Stimulated activated CD8-positive, alpha-beta memory T cell treated with anti-CD3 and anti-CD28 coated beads, Interleukin-12 subunit alpha, Interleukin-12 subunit beta, amount 100 ng/mL, for 24 hours (primary cell): ENCODE results near the gene SELENOK.

Experiments
- DNase-seq: peaks from one replicate; pipeline ENCODE4 v3.0.0-alpha.2; 2020; ENCODE audit errors: extremely low read depth

Gene SELENOK

DNA sequence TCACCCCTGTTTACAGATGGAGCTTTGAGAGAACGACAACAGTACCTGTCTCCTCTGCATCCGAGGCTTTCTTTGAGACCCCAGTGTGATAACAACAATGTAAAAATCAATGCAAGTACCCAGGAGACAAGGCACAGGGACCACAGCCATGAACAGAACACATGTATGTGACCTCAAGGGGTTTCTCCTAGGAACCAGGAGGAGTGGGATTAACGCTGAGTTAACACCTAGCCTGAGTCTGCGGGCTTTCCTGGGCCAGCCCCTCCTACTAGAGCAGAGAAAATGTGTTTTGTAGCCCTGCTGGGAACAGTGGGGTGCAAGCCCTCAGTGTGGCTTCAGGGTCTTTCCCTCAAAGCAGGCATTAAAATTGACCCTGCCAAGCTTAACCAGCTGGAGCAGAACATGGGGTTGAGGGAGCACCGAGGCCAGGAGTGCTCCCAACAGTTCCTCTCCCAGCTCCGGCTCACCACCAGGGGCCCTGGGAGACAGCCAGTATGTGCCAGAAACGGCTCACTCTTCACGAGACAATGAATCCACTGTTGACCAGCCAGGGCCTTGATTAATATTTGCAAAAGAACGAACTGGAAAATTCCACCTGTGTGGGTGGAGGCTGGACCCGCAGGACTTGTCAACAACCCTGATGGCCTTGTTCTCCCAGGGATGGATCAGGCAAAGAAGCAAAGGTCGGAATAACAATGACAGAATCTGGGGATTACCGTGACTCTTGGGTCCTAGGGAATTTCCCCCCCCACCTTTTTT is 49.0 kb downstream of the SELENOK start:
- DNase-seq = no peak

- no peak for DNase-seq
These were observed 50.4 kb downstream of the SELENOK start for GRCh38 chr3:53841296-53841695.

DNA sequence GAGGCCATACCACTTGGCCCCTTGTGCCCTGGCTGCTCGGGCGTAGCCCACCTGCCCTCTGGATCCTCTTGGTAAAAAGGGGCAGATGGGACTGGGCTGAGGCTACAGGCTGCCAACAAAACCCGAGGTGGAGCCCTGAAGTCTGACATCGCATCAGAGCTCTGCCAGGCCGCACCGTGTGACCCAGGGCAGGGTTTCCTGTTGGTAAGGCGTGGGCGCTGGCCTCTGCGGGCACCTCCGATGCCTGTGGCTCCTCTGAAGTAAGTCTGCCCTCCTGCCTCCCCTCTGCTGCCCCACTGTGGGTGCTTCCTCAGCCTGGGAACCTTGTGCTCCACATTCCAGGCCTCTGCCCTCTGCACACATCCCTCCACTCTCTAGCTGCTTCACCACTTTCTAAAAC is 54.3 kb downstream of the SELENOK start:
- no peak for DNase-seq

DNA sequence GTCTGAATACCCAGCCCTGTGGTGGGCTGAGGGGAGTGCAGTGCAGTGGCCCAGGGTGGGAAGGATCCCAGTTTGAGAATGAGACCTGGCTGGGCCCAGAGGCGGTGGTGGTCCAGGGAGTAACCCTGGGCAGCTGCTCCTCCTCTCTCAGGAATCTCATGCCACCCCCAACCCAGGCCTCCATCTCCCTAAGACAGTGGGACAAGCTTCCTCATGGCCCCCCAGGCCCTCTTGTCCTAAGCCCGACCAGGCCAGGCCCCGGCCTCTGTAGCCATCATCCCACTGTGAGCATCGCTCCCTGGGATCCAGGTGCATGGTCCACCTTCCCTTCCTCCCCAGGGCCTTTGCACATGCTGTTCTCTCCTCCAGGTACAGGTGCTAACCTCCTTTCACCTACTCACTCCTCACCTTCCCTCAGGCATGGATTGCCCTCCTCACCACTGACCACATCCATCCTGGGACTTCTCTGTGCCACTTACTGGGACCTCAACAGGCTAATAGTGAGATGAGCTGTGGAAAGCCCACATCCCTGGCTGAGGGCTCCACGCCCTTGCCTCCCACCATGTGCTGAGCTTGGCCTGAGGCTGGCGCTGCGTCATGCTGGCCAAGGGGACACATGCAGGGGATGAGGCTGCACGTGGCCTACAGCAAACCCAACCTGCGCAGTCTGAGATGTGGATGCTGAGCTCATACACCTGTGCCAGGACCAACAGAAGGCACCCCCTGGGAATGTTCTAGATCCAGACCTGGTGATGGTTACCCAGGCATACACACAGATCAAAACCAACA is 55.4 kb downstream of the SELENOK start:
- DNase-seq = no peak

DNA sequence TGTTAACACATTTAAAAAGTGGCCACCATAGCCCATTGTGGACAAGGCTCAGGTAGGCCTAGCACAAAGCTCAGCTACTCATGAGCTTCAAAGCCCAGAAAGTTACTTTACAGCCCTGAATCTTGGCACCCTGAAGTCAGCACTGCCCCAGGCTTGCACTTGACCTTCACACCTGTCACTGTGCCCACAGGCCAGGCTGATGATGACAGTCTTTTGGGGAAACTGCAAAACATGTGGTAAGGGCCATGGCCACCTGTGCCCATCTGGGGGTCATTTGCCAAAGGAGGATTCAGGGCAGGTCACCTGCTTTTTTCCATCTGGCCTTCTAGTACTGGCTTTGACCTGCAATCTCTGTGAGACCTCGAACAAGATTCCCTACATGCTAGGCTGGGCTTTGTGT is 56.4 kb downstream of the SELENOK start:
- no peak for DNase-seq

DNA sequence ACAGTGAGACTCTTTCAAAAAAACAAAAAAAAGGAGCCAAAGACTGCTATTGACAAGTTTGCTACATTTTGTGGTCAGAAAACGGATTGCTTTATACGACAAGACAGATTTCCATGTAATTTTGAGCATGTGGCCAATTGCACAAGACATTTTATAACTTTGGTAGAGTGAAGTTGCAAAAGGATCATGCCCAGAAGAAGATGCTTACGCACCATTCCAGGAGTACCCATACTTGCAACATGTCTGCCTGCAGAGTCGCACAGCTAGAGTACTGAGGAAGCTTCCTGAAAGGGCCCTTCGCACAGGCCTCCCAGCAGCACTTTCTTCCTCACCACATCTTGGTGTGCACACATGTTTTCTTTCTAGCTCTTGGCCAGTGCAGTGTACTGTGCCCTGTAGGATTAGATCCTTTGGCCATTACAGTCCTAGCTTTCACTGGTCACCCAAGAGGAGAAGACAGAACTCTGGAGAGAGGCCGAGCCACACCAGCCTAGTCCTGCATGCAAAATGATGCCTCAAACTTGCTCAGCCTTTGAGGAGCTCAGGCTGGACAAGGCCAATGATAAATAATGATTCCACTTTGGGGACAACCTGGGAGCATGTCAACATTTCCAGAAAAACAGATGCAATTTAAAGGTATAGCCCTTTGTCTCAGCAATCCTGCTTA is 57.1 kb downstream of the SELENOK start:
- DNase-seq = no peak
